BE2C (cell line): ENCODE results near the gene ACBD4.

Source experiments
- DNase-seq: peaks from one replicate; pipeline ENCODE4 v3.0.0-alpha.2; 2020
- H3K27me3 ChIP-seq: fragments of 250-450 bp; sonication (Bioruptor Pico); 2 replicates; pipeline ENCODE4 v1.5.1; 2020; ENCODE audit warnings: mild to moderate bottlenecking
- H3K36me3 ChIP-seq: fragments of 250-450 bp; sonication (Bioruptor Pico); 2 replicates; pipeline ENCODE4 v1.5.1; 2020; ENCODE audit warnings: mild to moderate bottlenecking
- H3K4me1 ChIP-seq: fragments of 250-450 bp; sonication (Bioruptor Pico); 2 replicates; pipeline ENCODE4 v1.5.1; 2020
- H3K4me3 ChIP-seq: 2 replicates; pipeline ENCODE4 v1.5.1; 2011; ENCODE audit warnings: low read depth, low read length
- H3K9me3 ChIP-seq: fragments of 250-450 bp; sonication (Bioruptor Pico); 2 replicates; pipeline ENCODE4 v1.5.1; 2020
- TF ChIP-seq, protein P1 (sequence below): IDR thresholded peaks from 2 replicates; pipeline ENCODE4 v1.5.1; 2012; ENCODE audit warnings: mild to moderate bottlenecking, low read depth, low read length

The ACBD4 gene

DNA sequence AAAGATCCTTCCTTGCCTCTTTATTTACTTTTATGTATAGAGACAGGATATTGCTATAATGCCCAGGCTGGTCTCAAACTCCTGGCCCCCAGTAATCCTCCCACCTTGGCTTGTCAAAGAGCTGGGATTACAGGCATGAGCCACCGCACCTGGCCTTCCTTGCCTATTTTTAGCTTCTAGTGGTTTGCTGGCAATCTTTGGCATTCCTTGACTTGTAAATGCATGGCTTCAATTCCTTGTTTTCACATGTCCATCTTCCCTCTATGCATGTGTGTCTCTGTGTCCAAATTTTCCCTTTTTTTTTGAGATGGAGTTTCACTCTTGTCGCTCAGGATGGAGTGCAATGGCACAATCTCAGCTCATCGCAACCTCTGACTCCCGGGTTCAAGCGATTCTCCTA is 48.7 kb downstream of the ACBD4 start:
- TF ChIP-seq, protein P1, sequence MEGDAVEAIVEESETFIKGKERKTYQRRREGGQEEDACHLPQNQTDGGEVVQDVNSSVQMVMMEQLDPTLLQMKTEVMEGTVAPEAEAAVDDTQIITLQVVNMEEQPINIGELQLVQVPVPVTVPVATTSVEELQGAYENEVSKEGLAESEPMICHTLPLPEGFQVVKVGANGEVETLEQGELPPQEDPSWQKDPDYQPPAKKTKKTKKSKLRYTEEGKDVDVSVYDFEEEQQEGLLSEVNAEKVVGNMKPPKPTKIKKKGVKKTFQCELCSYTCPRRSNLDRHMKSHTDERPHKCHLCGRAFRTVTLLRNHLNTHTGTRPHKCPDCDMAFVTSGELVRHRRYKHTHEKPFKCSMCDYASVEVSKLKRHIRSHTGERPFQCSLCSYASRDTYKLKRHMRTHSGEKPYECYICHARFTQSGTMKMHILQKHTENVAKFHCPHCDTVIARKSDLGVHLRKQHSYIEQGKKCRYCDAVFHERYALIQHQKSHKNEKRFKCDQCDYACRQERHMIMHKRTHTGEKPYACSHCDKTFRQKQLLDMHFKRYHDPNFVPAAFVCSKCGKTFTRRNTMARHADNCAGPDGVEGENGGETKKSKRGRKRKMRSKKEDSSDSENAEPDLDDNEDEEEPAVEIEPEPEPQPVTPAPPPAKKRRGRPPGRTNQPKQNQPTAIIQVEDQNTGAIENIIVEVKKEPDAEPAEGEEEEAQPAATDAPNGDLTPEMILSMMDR: no peak
- H3K4me1 ChIP-seq: no peaks in the 10 kb centered on the region
- no peak for DNase-seq
- H3K4me3 ChIP-seq: no peak overlapping the region
- no peaks in the 10 kb centered on the region for H3K9me3 ChIP-seq
- H3K36me3 ChIP-seq: no peaks in the 10 kb centered on the region
- H3K27me3 ChIP-seq: no peaks in the 10 kb centered on the region

DNA sequence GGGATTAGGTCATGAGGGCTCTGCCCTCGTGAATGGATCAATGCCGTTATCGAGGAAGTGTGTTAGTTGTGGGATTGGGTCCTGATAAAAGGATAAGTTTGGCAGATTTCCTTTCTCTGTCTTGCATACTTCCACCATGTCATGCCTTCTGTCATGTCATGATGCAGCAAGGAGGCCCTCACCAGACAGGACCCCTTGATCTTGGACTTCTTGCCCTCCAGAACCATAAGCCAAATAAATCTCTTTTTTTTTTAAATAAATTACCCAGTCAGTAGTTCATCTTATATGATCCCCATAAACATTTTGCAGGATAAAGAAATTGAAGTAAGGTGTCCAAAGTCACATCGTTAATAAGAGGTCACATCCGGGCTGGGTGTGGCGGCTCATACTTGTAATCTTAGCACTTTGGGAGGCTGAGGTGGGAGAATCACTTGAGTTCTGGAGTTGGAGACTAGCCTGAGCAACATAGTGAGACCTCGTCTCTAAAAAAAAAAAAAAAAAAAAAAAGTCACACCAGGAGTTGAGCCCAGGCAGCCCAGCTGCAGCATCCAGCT is 51.4 kb downstream of the ACBD4 start:
- no peaks in the 10 kb centered on the region for H3K4me1 ChIP-seq
- DNase-seq: no peak

DNA sequence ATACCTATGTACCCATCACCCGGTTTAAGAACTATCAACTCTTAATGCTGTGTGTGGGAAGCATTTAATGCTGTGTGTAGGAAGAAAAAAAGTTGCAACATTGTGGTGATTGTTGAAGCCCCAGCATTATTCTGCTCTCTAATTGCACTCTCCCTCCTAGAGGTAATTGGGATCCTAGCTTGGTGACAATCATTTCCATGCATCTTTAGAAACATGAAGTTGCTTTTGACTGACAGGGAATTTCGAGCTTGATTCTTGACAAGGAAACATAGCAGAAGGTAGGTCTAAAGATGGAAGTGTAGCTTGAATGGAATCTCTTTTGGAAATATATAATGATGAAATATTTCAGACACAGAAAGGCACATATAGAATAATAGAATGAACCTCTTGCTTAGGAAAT is 53.5 kb downstream of the ACBD4 start:
- no peak for DNase-seq
- H3K9me3 ChIP-seq: no peaks in the 10 kb centered on the region
- TF ChIP-seq, protein P1: no peak
- H3K4me1 ChIP-seq: no peaks in the 10 kb centered on the region
- H3K4me3 ChIP-seq: no peak overlapping the region
- no peaks in the 10 kb centered on the region for H3K36me3 ChIP-seq
- H3K27me3 ChIP-seq: no peaks in the 10 kb centered on the region

More for the DNA sequence above, 51.4 kb downstream of the ACBD4 start:
- TF ChIP-seq, protein P1: no peak
- H3K9me3 ChIP-seq: no peaks in the 10 kb centered on the region
- no peaks in the 10 kb centered on the region for H3K36me3 ChIP-seq
- no peaks in the 10 kb centered on the region for H3K27me3 ChIP-seq
- H3K4me3 ChIP-seq: no peak overlapping the region

DNA sequence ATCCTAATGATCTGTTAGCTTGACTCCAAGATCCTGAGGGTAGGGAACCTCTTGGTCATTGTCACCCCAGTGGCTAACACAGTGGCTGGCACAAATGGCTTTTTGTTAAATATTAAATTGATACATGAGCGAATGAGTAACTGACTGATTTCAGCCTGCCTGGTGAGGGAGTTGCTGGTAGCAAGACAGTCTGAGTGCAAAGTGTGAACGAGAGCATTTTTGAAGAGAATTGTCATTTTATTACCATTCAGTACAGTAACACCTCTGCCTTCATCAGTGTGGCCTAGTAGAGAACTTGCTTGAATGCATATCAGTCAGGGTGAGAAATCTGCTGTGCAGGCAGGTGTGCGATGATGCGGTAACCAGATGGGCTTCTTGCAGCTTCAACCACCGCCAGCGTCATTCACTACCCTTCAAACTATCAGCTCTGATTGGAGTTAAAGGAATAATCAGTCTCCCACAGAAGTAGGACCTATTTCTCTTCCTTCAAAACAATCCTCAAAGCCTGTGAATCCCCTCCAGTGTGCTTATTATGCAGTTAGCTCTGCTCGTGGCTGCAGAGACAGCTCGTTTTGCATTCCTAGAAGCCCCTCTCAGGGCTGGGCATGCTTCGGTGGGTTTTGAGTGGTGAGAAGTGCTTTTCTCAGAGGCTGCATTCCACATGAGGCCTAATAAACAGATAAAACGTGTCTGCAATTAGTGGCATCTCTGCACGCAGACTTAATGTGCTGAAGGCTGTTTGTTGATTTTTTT is 55.2 kb downstream of the ACBD4 start:
- Histone ChIP-seq H3K36me3 (no peaks in the 10 kb centered on the region), H3K27me3 (no peaks in the 10 kb centered on the region), H3K9me3 (no peaks in the 10 kb centered on the region), H3K4me3 (no peak overlapping the region), H3K4me1 (no peaks in the 10 kb centered on the region)
- TF ChIP-seq, protein P1: no peak
- no peak for DNase-seq
